HK-2 (cell line): Measurements from ENCODE around the gene TTC39B.
"Not testable (repeated sequence)": the region's sequence is repeated elsewhere in the genome, so short reads cannot be mapped to it uniquely, and the experiment has no call there.

Experiments used
- DNase-seq: peaks from one replicate; pipeline ENCODE4 v3.0.0-alpha.2; 2018; ENCODE audit not compliant: unreplicated experiment

Gene TTC39B

DNA sequence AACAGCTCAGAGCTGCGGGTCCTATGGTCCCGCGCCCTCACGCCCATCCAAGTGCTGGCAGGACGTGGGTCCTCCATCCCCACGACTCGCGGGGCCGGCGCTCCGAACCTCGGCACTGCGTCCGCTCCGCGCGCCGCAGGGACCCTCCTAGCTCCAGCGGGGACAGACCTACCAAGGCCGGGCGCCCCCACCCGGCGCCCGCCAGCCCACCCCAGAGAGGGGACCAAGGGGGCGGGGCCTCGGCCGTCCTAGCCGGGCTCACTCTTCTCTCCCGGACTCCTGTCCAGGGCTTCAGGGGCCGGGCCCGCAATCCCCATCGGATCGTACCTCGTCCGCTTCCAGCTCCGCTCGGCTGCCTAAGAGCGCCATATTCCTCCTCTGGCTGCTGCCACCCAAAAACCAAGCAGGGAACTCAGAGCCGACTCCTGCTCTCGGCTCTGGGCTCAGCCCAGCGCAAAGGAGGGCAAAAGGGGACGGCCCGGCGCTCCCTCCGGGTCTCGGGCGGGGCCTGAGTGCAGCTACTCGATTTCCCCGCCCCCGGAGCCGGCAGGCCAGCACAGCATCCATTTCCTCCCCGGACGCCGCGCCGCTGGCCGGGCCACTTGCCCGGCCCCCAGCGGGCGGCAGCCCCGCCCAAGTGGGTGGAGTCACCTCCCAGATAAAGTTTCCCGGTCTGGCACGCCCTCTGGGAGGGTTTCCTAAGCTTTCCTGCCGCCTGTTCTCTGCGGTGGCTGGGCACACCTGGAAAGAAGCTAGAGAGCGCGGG, at the start of gene TTC39B:
Gene TTC39B (minus strand): TSS at position 460 of the 766 bp plus-strand sequence. CDS start 91 bp downstream, at position 369.
- peak; percentile 84 for DNase-seq

DNA sequence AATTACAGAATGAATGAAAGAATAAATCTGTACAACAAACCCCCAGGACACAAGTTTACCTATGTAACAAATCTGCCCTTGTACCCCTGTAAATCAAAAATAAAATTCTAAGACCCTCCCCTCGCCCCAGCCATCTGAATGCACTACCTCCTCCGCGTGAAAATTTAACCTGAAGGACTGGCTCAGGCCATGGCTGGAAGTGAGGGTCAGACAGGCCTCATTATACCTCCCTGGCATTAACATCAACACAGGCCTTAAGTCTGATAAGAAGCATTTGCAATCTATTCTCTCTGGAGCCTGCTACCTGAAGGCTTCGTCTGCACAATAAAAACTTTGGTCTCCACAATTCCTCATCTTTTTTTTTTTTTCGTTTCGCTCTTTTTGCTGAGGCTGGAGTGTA, 48.7 kb upstream of the TTC39B start:
- DNase-seq, result no peak

DNA sequence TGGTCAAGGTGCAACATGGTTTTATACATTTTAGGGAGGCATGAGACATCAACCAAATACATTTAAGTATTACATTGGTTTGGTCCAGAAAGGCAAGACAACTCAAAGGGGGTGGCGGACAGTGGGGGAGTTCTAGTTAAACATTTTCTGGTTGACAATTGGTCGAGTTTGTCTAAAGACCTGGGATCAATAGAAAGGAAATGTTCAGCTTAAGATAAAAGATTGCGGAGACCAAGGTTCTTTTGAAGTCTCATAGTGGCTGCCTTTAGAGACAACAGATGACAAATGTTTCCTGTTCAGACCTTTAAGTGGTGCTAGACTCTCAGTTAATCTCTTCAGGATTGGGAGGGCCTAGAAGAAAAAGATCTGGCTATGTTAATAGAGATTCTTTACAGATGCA, 47.7 kb upstream of the TTC39B start:
- no peak for DNase-seq

DNA sequence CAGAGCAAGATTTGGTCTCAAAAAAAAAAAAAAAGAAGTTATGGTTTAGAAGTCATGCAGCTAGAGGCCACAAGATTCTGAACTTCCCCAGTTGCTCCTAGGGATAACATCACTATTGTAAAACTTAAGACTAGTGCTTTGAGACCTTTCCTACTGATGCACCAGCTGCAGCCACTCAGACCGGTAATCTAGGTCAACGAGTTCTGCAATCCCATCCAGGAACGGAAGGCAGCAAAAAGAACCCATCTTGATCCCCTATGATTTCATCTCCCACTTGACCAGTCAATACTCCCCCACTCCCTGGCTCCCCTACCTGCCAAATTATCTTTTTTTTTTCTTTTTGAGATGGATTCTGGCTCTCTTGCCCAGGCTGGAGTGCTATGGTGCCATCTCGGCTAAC, 46.9 kb upstream of the TTC39B start:
- DNase-seq, result no peak

DNA sequence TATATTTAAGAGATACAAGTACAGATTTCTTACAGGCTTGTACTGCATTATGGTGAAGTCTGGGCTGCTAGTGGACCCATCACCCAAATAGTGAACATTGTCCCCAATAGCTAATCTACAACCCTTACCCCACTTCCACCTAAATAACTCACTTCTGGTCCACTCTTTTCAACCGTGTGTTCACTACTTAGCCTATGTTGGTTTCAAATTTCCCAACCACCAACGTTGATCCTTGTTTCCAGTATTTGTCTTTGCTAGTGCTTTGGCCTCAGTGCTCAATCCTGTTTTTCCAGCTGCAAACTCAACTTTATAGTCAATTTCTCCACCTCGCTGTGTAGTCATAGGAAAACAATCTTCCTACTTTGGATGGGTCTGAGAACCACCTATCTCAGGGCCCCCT, 45.3 kb upstream of the TTC39B start:
- no peak for DNase-seq

DNA sequence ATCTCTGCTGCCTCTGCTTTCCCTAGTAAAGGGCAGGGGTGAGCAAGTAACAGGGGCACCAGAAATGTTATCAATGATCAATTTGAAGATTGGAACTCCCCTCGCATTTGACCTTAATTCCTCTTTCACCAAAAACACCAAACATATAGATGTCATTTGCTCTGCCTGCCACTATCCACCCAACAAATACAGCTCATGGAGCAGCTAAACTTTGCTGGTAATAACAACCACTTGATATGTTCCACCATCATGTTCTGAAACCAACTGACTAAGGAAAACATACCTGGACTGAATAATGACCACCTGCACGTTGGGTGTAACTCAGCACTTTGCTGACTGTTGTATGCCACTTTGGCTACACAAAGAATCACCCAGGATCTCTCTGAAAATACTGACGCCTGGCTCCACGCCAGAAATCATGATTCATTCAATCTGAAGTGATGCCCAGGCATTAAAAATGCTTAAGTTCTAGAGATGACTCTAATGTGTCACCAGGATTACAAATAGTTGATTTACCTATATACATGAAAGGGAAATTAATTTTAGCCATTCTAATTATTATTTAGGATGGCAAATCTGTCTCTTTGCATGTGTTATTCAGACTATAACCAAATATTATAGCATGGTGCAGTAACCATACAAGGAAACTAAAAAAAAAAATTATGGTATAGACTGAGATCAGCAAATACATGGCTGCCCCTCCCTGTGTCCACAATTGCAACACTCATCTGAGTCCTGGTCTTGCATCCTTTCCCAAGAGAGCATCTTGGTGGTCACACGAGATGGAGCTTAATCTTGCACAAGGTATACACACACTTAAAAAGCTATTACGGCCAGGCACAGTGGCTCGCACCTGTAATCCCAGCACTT, 43.1 kb upstream of the TTC39B start:
- peak; percentile 6 for DNase-seq

DNA sequence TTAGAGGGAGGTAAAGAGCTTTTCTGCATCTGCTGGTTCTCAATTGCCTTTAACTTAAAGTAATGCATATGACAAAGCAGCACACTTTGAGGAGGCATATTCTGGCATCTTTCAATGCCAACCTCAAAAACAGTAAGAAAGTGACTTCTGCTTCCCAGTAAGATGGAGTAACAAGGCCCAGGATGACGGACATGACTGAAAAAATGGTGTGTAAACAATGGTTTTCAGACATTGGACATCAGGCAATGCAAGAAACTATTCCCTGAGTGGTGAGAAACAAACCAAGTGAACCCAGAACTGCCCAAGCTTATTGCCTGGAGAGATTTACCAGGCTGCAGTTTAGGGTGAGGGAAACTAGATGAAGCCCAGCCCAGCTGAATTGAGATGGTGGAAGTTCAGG, 39.8 kb upstream of the TTC39B start:
- DNase-seq, result no peak

DNA sequence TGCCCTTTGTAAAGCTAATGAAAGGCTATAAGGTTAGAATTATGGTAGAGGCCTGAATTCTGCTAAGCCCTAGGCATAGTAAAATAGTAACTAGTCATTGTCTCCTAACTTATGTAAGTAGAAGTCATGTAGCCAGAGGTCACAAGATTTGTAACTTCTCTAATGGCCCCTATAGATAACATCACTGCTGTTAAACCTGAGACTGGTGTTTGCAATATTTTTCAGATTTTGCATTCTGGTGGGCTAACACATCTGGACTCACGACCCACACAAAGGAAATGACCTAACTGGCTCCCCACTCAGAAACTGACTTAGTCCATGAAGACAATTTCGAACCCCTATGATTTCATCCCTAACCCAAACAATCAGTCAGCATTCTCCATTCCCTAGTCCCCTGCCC, 37.2 kb upstream of the TTC39B start:
- DNase-seq, result no peak

DNA sequence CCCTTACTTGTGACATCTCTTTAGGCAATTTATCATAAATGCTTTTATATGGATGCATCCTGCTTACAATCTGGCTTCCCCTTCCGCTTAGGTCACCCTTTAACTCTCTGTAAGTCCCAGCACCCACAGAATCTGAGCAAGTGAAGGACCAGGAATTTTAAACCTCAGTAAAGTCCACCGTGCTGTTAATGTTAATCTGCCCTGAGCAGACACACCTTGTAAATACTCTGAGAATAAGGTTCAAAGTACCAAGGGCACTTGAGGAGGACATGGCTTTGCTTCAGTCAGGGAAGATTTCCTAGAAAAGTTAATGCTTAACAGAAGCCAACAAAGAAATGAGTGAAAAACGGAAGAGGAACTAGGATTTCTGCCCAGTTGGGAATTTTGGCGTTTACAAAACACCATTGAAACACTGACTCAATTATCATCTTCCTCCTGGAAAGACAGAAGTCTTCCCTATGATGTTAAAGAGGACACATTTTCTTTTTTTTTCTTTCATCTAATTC, 26.4 kb upstream of the TTC39B start:
- no peak for DNase-seq

DNA sequence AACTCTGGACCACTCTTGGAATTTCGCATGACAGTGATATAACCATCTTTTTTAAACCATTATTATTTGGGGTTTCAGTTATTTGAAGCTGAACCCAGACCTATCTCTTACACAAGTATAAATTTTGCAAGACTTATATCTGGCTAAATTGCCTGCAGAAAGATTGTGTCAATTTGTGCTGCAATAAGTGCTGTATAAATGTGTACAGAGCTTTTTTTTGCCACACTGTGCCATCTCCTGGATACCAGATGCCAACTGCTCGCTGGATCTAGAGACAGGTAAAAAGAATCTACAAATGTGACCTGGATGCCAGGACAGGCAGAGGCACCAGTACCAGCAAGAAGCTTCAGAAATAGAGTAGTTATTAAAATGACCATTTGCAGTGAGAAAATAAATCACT, 25.9 kb upstream of the TTC39B start:
- no peak for DNase-seq

DNA sequence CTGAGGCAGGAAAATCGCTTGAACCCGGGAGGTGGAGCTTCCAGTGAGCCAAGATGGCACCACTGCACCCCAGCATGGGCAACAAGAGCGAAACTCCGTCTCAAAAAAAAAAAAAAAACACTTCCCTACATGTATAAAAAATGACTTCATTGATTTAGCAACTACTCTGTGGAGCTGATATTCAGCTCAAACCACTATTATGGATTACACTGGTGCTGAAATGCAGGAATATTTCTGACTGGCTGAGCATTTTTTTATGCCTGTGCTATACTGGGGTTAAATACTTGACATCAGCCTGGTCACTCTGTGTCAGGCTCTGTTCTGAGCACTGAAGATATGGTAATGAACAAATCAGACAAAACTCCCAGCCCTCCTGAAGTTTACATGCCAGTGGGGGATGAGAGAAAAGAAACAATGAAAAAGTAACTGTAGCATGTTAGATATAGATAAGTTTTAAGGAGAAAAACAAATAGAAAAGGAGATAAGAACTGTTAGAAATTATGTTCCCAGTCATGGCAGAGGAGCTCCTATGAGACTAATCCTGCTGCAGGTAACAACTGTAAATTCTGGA, 22.6 kb upstream of the TTC39B start:
- no peak for DNase-seq

DNA sequence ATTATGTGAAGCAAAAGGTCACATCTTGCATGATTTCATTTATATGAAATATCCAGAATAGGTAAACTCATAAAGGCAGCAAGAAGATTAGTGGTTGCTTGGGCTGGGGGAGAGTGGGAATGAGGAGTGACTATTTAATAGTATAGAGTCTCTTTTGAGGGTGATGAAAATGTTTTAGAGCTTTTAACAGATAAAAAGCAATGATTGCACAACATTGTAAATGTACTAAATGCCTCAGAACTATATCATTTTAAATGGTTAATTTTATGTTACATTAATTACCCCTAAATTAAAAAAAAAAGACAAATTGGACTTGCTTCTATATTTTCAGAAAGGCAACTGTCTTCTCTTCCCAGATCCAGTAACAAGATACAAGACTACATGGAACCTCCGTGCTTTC, 21.9 kb upstream of the TTC39B start:
- DNase-seq, result no peak

DNA sequence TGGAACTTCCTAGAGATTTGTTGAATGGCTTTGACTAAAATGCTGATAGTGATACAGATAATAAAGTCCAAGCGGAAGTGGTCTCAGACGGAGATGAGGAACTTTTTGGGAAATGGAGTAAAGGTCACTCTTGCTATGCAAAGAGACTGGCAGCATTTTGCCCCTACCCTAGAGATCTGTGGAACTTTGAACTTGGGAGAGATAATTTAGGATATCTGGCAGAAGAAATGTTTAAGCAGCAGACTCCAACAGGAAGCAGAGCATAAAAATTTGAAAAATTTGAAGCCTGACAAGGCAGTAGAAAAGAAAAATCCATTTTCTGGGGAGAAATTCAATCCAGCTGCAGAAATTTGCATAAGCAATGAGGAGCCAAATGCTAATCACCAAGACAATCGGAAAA, 15.7 kb upstream of the TTC39B start:
- DNase-seq, result not testable (repeated sequence)

DNA sequence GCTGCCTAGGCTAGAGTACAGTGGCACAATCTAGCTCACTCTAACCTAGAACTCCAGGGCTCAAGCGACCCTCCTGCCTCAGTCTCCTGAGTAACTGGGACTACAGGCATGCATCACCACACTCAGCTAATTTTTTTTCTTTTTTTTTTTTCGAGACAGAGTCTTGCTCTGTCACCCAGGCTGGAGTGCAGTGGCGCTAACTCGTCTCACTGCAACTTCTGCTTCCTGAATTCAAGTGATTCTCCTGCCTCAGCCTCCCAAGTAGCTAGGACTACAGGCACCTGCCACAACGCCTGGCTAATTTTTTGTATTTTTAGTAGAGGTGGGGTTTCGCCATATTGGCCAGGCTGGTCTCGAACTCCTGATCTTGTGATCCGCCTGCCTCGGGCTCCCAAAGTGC, 12.6 kb upstream of the TTC39B start:
- not testable (repeated sequence) for DNase-seq

DNA sequence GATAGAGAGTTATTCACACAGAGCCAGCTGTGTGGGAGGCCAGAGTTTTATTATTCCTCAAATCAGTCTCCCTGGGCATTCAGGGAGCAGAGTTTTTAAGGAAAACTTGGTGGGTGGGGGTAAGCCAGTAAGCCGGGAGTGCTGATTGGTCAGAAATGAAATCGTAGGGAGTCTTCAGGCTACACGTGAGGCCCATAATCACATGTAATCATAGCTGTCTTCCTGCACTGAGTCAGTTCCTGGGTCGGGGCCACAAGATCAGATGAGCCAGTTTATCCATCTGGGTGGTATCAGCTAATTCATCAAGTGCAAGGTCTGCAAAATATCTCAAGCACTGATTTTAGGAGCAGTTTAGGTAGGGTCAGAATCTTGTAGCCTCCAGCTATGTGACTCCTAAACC, 10.8 kb upstream of the TTC39B start:
- DNase-seq, result no peak

DNA sequence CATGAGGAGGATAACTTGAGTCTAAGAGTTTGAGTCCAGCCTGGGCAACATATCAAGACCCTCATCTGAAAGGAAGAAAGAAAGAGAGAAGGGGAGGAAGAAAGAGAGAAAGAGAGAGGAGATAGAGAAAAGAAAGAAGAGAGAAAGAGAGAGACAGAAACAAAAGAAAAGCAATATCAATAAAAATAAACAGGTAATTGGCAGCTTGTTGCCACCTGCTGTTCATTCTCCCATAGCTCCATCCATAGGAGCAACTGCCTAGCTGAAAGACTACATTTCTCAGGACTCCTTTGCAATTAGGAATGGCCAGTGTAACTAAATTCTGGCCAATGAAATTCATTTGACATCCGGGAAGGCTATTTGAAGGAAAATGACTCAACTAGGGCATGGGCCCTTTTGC, 4.6 kb upstream of the TTC39B start:
- DNase-seq, result no peak

DNA sequence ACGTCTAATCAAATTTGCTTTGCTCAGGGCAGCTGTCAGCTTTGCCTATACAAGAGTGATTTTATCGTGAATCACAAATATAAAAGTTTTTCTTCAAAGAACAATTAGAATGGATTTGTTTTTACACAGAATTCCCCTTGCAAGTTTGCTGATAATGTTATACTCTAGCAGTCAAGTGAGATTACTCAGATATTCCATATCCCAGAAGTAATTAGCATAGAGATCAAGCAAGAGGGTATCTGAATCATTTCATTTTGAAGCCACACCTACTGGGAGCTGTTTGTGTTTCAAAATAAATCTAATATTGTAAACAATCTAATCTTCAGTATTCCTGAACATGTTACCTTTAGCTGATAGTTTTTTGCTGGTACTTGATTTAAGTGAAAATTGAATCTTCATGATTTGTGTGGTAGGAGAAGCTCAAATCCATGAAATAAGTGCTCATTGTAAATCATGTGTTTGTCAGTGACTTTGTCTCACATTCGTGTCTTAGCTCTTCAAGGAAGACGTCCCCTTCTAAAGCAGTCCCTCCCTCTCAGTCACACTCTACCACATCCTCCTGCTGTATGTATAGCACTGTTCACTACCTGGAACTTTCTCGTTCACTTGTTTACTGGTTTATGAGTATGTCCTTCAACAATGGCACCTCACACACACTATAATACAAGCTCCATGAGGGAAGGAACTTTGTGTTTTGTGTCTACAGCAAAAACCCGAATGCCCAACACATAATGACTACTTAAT, 3.3 kb upstream of the TTC39B start:
- no peak for DNase-seq

DNA sequence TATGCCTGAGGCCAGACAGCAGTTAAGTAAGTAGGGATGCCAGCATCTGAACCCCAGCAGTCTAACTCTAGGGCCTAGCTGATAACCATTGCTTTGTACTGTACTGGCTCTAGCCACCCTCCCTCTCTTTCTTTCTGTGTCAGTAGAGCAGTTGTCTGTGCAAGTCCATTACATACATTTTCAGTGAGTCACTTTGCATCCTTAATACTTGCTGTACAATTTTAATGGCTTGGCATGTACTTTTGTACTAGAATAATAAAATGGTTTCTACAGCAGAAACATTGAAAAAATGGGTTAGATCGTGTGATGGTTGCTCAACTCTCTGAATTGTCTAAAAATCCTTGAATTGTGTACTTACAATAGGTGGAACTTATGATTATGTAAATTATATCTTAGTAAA, 1.5 kb upstream of the TTC39B start:
- no peak for DNase-seq

DNA sequence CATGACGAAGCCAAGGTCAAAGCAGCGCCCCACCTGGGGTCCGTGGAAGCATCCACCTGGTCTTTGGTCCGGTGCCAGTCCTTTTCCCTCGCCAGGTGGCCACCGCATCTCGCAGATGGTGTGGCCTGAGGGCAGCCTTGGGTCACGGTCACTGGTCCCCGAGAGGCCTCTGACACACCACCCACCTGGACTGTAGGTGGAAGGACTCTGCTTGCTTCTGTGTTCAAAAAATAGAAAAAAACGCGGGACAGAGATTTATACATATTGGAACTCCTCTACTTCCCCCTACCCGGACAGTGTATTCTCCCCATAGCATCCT, 466 bp upstream of the TTC39B start:
- DNase-seq, result no peak

DNA sequence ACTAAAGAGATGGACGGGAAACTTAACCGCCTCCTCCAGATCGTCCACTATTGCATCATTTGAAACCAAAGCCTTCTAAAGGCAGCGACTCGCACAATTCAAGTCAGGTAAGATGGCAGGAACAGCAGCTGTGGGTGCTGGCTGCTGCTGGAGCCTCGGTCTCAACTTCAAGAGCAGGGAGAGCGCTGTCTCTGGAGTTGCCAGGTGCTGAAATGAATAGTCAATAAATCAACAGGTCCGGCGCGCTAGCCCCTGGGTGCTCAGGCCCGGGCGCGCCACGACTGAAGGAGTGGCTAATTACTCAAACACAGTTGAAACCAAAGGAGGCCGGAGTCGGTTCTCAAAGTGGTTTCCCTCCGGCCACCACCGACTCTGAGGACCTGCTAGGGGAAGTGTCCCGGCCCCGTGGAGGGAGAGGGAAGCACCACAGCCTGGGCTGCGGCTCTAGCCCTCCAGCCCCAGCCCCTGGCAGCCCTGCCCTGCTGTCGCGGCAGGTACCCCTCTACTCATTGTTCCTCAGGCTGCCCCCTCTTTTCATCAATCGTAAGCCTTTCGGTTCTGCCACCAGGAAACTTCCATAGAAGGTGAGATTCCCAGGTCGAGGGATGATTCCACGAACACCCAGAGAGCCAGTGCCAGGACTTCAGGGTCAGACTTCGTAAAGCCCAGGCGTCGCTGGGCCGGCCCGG, 804 bp downstream of the TTC39B start:
- peak; percentile 38 for DNase-seq

DNA sequence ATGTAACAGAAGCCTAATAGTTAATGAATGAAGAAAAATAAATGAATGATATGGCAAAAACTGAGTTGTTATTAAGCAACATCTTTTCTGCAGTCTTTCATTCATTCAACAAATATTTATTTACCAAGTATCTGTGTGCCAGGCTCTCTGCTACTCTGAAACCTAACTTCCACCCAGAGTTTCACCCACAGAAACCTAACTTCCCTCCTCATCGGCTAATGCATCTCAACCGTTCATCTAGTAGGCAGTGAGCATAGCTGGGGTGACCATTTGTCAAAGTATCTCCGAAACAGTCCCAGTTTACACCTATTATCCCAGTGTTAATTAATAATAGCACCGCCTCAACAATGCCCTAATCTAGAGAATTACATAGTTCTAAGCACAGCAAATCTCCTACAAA, 1.5 kb downstream of the TTC39B start:
- no peak for DNase-seq

DNA sequence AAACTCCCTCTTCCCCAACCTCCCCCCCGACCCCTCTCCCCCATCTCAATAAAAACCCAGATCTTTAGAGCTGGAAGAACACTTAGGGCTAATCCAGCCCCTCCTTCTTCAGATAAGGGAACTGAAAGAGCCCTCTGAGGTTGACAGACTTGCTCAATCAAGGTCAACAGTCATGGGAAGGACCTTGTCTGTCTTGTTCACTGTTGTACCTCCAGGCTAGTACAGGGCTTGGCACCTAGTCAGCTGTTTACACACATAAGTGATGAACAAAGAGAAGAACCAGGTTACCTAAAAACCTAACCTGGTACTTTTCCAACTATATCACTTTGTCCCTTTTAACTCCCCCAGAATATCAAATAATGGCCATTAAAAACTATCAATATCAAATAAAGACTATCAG, 2.4 kb downstream of the TTC39B start:
- no peak for DNase-seq
